Panc1 (cell line): ENCODE measurements around the gene TSSK3. TPM values are rescaled to one million over a fixed set of nuclear protein-coding genes. Genes with fewer than 3 reads are reported as not detected.

Source experiments
- ATAC-seq: fragments of 200-7000 bp; cut with Tn5 transposase; 2 replicates; pipeline ENCODE4 v1.9.1; 2020; ENCODE audit warnings: mild to moderate bottlenecking, moderate library complexity
- BruUV-seq: library from RNA; stranded (reverse); fragments of 400-500 nt; replicated peaks from 2 replicates; lab custom pipeline; 2021; lab: Mats Ljungman, UMichigan
- CTCF ChIA-PET: fragments of 300-600 bp; sonication (Branson Sonifier 250); formaldehyde crosslinking; loops from one replicate; lab custom pipeline; 2022; ENCODE audit warnings: antibody characterized with exemption; lab: Charles Lee
- POLR2A ChIA-PET: fragments of 300-600 bp; sonication (Branson Sonifier 250); formaldehyde crosslinking; loops from one replicate; lab custom pipeline; 2022; ENCODE audit warnings: antibody characterized with exemption; lab: Charles Lee
- DNase-seq: peaks from one replicate; pipeline ENCODE4 v3.0.0-alpha.2; 2010; ENCODE audit warnings: low read depth, low spot score
- H3K27ac ChIP-seq: 2 replicates; pipeline ENCODE4 v1.5.1; 2011; ENCODE audit warnings: mild to moderate bottlenecking, low read length, inconsistent platforms
- H3K27me3 ChIP-seq: fragments of 200-500 bp; sonication (Bioruptor generic); 2 replicates; pipeline ENCODE4 v1.6.0; 2014; ENCODE audit warnings: low read length, inconsistent platforms; ENCODE audit not compliant: control insufficient read depth, insufficient read depth
- H3K36me3 ChIP-seq: fragments of 200-500 bp; sonication (Bioruptor generic); 2 replicates; pipeline ENCODE4 v1.5.1; 2014; ENCODE audit warnings: inconsistent platforms, mild to moderate bottlenecking, low read length, moderate library complexity; ENCODE audit not compliant: control insufficient read depth, insufficient read depth
- H3K4me1 ChIP-seq: 2 replicates; pipeline ENCODE4 v1.5.1; 2011; ENCODE audit warnings: inconsistent platforms, mild to moderate bottlenecking, low read length, moderate library complexity; ENCODE audit not compliant: control insufficient read depth, insufficient read depth
- H3K4me3 ChIP-seq, 2 experiments: 2 replicates each; pipeline ENCODE4 v1.5.1; 2011 to 2012; ENCODE audit warnings: low read depth in 2 of 2, low read length in 2 of 2, mild to moderate bottlenecking in 2 of 2, inconsistent platforms in 1 of 2, moderate library complexity in 1 of 2
- H3K9me3 ChIP-seq: fragments of 200-500 bp; sonication (Bioruptor generic); 2 replicates; pipeline ENCODE4 v1.5.1; 2014; ENCODE audit warnings: low read depth, mild to moderate bottlenecking, inconsistent platforms, low read length, moderate library complexity; ENCODE audit not compliant: control insufficient read depth, insufficient read depth
- POLR2AphosphoS5 ChIP-seq: IDR thresholded peaks from 2 replicates; pipeline ENCODE4 v1.6.1; 2012; ENCODE audit warnings: mild to moderate bottlenecking, low read depth, low read length, moderate library complexity
- SIN3A ChIP-seq: IDR thresholded peaks from 2 replicates; pipeline ENCODE4 v1.6.1; 2012; ENCODE audit warnings: low read depth, mild to moderate bottlenecking, low read length, moderate library complexity, borderline replicate concordance; ENCODE audit not compliant: insufficient read depth
- TCF7L2 ChIP-seq: IDR thresholded peaks from 2 replicates; pipeline ENCODE4 v1.6.1; 2011; ENCODE audit warnings: mild to moderate bottlenecking, low read depth, low read length, inconsistent platforms
- in situ Hi-C: cut with HindIII; loops from 2 replicates; pipeline ENCODE4 v1.10.0; 2016; ENCODE audit warnings: low sequenced_read_pairs, low pct_unique_long_range_greater_than_20kb
- intact Hi-C: fragments of 100-400 bp; cut with micrococcal nuclease; formaldehyde crosslinking; loops from one replicate; pipeline ENCODE4 v1.10.0; 2022; ENCODE audit not compliant: unreplicated experiment
- total RNA-seq: library from RNA; stranded (reverse); gene quantifications from one replicate; pipeline ENCODE4 v1.2.1, GENCODE V29; 2021; ENCODE audit not compliant: unreplicated experiment
- TF ChIP-seq, protein P1 (sequence below), 2 experiments: IDR thresholded peaks; 2 replicates each; pipeline ENCODE4 v1.6.1; 2011 to 2012; ENCODE audit warnings: low read depth in 2 of 2, control low read depth in 1 of 2, low read length in 1 of 2, mild to moderate bottlenecking in 1 of 2, moderate library complexity in 1 of 2; ENCODE audit not compliant: insufficient read depth in 1 of 2
- TF ChIP-seq, protein P2 (sequence below): fragments of 450-650 bp; IDR thresholded peaks from 2 replicates; pipeline ENCODE4 v1.5.1; 2017; ENCODE audit warnings: mild to moderate bottlenecking

Gene TSSK3
- total RNA-seq, 1 experiment from 2014 or later = 3.6 TPM

DNA sequence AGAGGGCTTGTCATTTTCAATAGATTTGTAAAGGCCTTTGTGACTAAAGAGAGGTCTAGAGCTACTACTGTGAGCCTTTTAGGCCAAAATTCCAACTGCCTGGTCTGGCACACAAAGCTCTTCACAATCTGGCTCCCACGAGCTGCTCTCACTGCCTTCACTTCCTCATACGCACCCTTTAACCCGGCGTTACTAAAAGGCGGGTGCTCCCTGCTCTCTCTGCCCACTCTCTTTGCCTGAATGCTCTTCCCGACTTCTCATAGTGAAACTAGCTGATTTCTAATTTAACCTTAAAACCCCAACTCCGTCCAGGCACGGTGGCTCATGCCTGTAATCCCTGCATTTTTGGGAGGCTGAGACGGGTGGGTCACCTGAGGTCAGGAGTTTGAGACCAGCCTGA is 17.7 kb downstream of the TSSK3 start:
- ChIA-PET CTCF (no interaction called here), POLR2A (no interaction called here)
- Histone ChIP-seq H3K36me3 (peaks cover 22% of the 10 kb centered on the region), H3K9me3 (no peaks in the 10 kb centered on the region), H3K27me3 (no peaks in the 10 kb centered on the region), H3K27ac (no peak overlapping the region), H3K4me3 (no peak overlapping the region), H3K4me1 (no peaks in the 10 kb centered on the region)
- no peak for TF ChIP-seq POLR2AphosphoS5
- no peak for TF ChIP-seq TCF7L2
- TF ChIP-seq, protein P1, sequence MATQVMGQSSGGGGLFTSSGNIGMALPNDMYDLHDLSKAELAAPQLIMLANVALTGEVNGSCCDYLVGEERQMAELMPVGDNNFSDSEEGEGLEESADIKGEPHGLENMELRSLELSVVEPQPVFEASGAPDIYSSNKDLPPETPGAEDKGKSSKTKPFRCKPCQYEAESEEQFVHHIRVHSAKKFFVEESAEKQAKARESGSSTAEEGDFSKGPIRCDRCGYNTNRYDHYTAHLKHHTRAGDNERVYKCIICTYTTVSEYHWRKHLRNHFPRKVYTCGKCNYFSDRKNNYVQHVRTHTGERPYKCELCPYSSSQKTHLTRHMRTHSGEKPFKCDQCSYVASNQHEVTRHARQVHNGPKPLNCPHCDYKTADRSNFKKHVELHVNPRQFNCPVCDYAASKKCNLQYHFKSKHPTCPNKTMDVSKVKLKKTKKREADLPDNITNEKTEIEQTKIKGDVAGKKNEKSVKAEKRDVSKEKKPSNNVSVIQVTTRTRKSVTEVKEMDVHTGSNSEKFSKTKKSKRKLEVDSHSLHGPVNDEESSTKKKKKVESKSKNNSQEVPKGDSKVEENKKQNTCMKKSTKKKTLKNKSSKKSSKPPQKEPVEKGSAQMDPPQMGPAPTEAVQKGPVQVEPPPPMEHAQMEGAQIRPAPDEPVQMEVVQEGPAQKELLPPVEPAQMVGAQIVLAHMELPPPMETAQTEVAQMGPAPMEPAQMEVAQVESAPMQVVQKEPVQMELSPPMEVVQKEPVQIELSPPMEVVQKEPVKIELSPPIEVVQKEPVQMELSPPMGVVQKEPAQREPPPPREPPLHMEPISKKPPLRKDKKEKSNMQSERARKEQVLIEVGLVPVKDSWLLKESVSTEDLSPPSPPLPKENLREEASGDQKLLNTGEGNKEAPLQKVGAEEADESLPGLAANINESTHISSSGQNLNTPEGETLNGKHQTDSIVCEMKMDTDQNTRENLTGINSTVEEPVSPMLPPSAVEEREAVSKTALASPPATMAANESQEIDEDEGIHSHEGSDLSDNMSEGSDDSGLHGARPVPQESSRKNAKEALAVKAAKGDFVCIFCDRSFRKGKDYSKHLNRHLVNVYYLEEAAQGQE (IDR thresholded peaks at IDR 0.05; ENCODE audit: insufficient read depth in 1 of 2, low read depth in 2 of 2, low read length in 1 of 2) = no peak
- intact Hi-C loops = no loop called here
- ATAC-seq (no peak), DNase-seq (no peak)
- in situ Hi-C loops = no loop called here
- no TSS peak for BruUV-seq

GRCh38 chr1:32386676-32387392 is 24.5 kb downstream of the TSSK3 start:
- in situ Hi-C loops (no loop called here), intact Hi-C loops (no loop called here)
- no peak overlapping the region for H3K4me3 ChIP-seq
- no peak overlapping the region for H3K27ac ChIP-seq
- no peaks in the 10 kb centered on the region for H3K9me3 ChIP-seq
- CTCF ChIA-PET = no interaction called here
- POLR2A ChIA-PET = no interaction called here
- no peaks in the 10 kb centered on the region for H3K4me1 ChIP-seq
- no peak for TF ChIP-seq POLR2AphosphoS5
- no peak for TF ChIP-seq SIN3A
- TF ChIP-seq TCF7L2 = no peak
- TF ChIP-seq, protein P2, sequence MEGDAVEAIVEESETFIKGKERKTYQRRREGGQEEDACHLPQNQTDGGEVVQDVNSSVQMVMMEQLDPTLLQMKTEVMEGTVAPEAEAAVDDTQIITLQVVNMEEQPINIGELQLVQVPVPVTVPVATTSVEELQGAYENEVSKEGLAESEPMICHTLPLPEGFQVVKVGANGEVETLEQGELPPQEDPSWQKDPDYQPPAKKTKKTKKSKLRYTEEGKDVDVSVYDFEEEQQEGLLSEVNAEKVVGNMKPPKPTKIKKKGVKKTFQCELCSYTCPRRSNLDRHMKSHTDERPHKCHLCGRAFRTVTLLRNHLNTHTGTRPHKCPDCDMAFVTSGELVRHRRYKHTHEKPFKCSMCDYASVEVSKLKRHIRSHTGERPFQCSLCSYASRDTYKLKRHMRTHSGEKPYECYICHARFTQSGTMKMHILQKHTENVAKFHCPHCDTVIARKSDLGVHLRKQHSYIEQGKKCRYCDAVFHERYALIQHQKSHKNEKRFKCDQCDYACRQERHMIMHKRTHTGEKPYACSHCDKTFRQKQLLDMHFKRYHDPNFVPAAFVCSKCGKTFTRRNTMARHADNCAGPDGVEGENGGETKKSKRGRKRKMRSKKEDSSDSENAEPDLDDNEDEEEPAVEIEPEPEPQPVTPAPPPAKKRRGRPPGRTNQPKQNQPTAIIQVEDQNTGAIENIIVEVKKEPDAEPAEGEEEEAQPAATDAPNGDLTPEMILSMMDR = no peak
- TF ChIP-seq, protein P1 (IDR thresholded peaks at IDR 0.05; ENCODE audit: insufficient read depth in 1 of 2, low read depth in 2 of 2, low read length in 1 of 2) = no peak
- peaks cover 7% of the 10 kb centered on the region; the same call in 1 of the 2 replicates for H3K36me3 ChIP-seq
- ATAC-seq (no peak), DNase-seq (no peak)
- no TSS peak for BruUV-seq
- no peaks in the 10 kb centered on the region for H3K27me3 ChIP-seq
